ENCODE measurements around the gene PDE7B.

The PDE7B gene

DNA sequence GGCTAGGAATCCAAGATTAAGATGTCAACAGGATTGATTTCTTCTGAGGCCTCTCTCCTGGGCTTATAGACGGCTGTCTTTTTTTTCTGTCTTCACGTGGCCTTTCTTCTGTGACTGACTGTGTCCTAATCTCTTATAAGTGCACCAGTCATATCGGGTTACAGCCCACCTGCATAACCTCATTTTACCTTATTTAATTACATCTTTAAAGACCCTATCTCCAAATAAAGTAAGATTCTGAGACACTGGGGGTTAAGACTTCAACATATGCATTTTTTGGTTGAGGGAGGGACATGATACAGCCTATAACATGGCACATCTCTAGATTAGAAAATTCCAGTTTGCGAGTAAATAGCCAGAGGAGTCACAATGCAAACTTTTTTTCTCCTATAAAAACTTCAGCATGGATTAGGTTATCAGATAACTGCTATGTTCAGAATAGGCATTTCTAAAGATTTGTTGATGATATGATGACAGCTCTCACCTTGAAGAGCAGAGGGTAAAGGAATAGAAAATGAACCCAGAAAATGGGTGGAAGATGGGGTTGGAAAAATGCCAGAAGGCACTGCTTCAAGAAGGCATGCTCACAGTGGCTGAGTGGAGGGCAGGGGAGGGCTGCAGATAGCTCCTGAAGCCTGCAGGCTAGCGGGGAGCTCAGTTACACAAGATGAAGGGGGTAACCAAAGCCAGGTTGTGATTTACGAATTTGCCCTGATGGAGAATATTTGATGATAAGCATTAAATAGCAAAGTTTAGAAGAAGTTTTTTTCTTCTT is 8.7 kb upstream of the PDE7B start:
- TF ChIP-seq, protein P1, sequence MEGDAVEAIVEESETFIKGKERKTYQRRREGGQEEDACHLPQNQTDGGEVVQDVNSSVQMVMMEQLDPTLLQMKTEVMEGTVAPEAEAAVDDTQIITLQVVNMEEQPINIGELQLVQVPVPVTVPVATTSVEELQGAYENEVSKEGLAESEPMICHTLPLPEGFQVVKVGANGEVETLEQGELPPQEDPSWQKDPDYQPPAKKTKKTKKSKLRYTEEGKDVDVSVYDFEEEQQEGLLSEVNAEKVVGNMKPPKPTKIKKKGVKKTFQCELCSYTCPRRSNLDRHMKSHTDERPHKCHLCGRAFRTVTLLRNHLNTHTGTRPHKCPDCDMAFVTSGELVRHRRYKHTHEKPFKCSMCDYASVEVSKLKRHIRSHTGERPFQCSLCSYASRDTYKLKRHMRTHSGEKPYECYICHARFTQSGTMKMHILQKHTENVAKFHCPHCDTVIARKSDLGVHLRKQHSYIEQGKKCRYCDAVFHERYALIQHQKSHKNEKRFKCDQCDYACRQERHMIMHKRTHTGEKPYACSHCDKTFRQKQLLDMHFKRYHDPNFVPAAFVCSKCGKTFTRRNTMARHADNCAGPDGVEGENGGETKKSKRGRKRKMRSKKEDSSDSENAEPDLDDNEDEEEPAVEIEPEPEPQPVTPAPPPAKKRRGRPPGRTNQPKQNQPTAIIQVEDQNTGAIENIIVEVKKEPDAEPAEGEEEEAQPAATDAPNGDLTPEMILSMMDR (IDR thresholded peaks at IDR 0.05), result no peak
- TF ChIP-seq ZFX (IDR thresholded peaks at IDR 0.05; ENCODE audit: borderline replicate concordance), result no peak

DNA sequence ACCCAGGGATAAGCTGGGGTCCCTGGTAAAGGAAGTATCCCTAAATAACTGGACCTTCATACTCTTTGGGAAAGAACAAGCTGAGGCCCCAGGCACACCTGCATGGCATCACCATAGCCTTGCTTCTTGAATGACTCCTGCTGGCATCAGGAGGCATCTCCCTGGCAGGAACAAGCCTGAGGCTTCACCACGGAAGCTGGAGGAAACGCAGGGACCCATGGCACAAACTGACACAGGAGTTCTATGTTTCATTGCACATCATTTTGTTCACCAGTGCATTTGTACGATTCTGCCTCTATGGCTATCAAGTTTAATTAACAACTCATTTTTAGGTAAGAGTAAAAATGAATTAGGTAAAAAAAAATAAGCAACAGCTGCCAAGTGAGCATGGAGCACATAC is 619 bp upstream of the PDE7B start:
- H3K27ac ChIP-seq, result no peak overlapping the region

More for the DNA sequence above, 8.7 kb upstream of the PDE7B start:
- no peak overlapping the region for H3K27ac ChIP-seq

DNA sequence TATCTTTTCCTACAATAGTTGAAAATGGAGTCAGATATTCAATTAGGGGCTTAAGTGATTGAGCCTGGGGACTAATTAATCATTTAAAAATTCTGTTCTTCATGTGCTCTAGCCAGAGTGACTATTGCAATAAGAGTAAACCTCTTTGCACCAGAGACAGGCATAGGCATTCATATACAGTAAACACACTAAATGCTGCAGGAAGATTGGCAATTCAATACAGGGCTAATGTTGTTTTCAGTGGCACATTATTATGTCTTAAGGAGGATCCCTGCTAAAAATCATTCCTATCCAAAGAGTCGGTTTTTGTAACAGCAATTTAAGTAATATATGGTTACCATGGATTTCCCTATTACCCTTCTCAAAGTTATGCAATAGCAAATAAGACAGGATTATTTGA is 1.2 kb downstream of the PDE7B start:
- TF ChIP-seq, protein P1 (IDR thresholded peaks at IDR 0.05), result no peak
- no peak for TF ChIP-seq ZFX (IDR thresholded peaks at IDR 0.05; ENCODE audit: borderline replicate concordance)
- H3K27ac ChIP-seq, result no peak overlapping the region

More for the DNA sequence above, 619 bp upstream of the PDE7B start:
- TF ChIP-seq, protein P1 (IDR thresholded peaks at IDR 0.05), result no peak
- TF ChIP-seq ZFX (IDR thresholded peaks at IDR 0.05; ENCODE audit: borderline replicate concordance), result no peak

DNA sequence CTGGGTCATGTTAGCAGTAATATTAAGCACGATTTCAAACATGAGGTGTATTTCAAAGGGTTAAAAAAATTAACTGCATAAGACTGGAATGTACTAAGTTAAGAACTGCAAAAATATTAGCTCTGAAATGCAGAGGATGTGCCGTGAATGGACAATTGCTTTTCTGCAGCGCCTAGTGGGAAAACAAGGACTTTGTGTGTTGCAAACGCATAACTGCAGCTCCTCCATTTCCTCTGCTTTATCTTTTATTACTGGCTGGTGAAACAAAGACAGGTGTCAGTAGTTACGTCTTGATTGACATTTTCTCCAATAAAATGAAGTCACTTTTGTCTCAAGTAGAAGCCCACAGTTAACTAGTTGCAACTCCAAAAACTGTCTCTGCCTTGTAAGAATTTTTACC is 1.7 kb downstream of the PDE7B start:
- TF ChIP-seq, protein P1 (IDR thresholded peaks at IDR 0.05), result no peak
- no peak for TF ChIP-seq ZFX (IDR thresholded peaks at IDR 0.05; ENCODE audit: borderline replicate concordance)
- H3K27ac ChIP-seq, result no peak overlapping the region

DNA sequence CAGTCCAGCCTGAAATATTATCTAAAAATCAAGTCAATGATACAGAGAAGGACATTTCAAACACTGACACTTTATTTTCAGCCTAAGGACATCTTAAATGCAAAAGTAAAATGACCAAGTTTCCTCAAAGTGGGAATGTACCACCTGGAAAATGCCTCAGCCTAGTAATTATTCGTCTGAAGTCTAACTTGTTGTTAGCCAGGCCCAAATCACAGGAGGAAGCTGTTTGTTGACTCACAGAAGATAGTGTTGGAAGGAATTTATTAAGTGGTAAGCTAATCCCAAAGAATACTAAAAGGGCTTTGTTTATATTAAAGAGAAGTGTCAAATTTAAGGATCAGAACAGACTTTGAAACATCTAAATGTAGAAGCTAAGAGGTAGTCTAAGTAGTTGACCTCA is 2.5 kb downstream of the PDE7B start:
- no peak for TF ChIP-seq ZFX (IDR thresholded peaks at IDR 0.05; ENCODE audit: borderline replicate concordance)
- TF ChIP-seq, protein P1 (IDR thresholded peaks at IDR 0.05), result no peak
- no peak overlapping the region for H3K27ac ChIP-seq

DNA sequence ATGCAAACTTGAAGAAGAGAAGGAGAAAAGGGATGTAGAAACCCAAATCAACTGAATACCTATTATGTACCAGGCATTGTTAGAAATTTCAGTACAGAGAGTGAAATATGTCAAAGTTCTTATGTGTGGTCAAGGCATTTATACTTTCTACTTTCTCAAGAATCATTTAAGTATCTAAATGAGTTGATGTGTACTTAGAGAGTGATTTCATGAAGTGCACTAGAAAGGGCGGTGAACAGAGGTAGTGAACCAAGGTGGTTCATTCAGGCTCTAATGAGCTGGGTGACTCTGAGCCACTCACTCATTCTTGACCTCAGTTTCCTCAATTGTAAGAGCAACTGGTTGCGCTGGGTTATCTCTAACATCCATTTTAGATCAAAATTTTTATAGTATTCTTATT is 3.3 kb downstream of the PDE7B start:
- TF ChIP-seq, protein P1 (IDR thresholded peaks at IDR 0.05), result no peak
- no peak for TF ChIP-seq ZFX (IDR thresholded peaks at IDR 0.05; ENCODE audit: borderline replicate concordance)
- H3K27ac ChIP-seq, result no peak overlapping the region

DNA sequence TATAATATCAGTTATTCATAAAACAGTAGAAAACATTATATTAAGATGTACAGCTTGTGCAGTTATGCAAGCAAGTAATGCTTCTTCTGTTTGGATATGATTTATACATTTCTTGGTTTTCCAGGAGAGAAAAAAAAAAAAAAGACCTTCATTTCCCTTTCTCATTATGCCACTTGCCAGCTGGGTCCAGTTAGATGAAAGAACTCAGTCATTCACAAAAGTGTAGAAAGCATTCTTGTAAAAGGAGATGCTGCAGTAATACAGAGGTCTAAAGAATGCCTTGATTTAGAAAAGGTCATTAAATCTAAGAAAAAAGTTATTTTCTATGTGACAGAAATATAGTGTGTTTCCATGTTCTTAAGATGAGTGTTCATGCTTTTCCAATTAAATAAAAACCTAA is 7.4 kb downstream of the PDE7B start:
- TF ChIP-seq ZFX (IDR thresholded peaks at IDR 0.05; ENCODE audit: borderline replicate concordance), result no peak
- TF ChIP-seq, protein P1 (IDR thresholded peaks at IDR 0.05), result no peak
- H3K27ac ChIP-seq, result no peak overlapping the region

Measured in 22Rv1 (cell line).